ENCODE results near the gene PPM1L.
A peak's percentile ranks its signal among the peaks of the same experiment; 100 is the strongest.
"Not testable (repeated sequence)": the region's sequence is repeated elsewhere in the genome, so short reads cannot be mapped to it uniquely, and the experiment has no call there.

Gene PPM1L

GRCh38 chr3:160755776-160756304 lies at the start of gene PPM1L:
Gene PPM1L, plus strand, starts transcription at chr3:160756231.
- DNase-seq (ENCODE audit: low read depth) = peak; percentile 40

- no peak for DNase-seq (ENCODE audit: low read depth)
These were observed 48.7 kb upstream of the PPM1L start for GRCh38 chr3:160707187-160707794.

GRCh38 chr3:160709477-160710182 lies 46.4 kb upstream of the PPM1L start:
- no peak for DNase-seq (ENCODE audit: low read depth)

- DNase-seq (ENCODE audit: low read depth) = not testable (repeated sequence)
These were observed 42.9 kb upstream of the PPM1L start for GRCh38 chr3:160713144-160713543.

GRCh38 chr3:160719710-160720109 lies 36.3 kb upstream of the PPM1L start:
- DNase-seq (ENCODE audit: low read depth) = no peak

GRCh38 chr3:160720123-160720746 lies 35.8 kb upstream of the PPM1L start:
- no peak for DNase-seq (ENCODE audit: low read depth)

GRCh38 chr3:160722331-160722730 lies 33.7 kb upstream of the PPM1L start:
- DNase-seq (ENCODE audit: low read depth) = no peak

- DNase-seq (ENCODE audit: low read depth) = no peak
These were observed 30.7 kb upstream of the PPM1L start for GRCh38 chr3:160725338-160725737.

- no peak for DNase-seq (ENCODE audit: low read depth)
These were observed 20.2 kb upstream of the PPM1L start for GRCh38 chr3:160735826-160736225.

- DNase-seq (ENCODE audit: low read depth) = no peak
These were observed 18.0 kb upstream of the PPM1L start for GRCh38 chr3:160738048-160738447.

- no peak for DNase-seq (ENCODE audit: low read depth)
These were observed 17.0 kb upstream of the PPM1L start for GRCh38 chr3:160739079-160739478.

GRCh38 chr3:160746976-160747375 lies 9.1 kb upstream of the PPM1L start:
- no peak for DNase-seq (ENCODE audit: low read depth)

GRCh38 chr3:160747422-160747821 lies 8.6 kb upstream of the PPM1L start:
- no peak for DNase-seq (ENCODE audit: low read depth)

GRCh38 chr3:160748231-160748630 lies 7.8 kb upstream of the PPM1L start:
- no peak for DNase-seq (ENCODE audit: low read depth)

GRCh38 chr3:160748787-160749186 lies 7.2 kb upstream of the PPM1L start:
- DNase-seq (ENCODE audit: low read depth) = no peak

- DNase-seq (ENCODE audit: low read depth) = no peak
These were observed 2.1 kb upstream of the PPM1L start for GRCh38 chr3:160753953-160754352.

- no peak for DNase-seq (ENCODE audit: low read depth)
These were observed 1.6 kb upstream of the PPM1L start for GRCh38 chr3:160754371-160754854.

- DNase-seq (ENCODE audit: low read depth) = peak; percentile 85
These were observed 930 bp upstream of the PPM1L start for GRCh38 chr3:160754855-160755747.

GRCh38 chr3:160757233-160758106 lies 1.4 kb downstream of the PPM1L start:
- no peak for DNase-seq (ENCODE audit: low read depth)

GRCh38 chr3:160758929-160759577 lies 3.0 kb downstream of the PPM1L start:
- DNase-seq (ENCODE audit: low read depth) = no peak

Measured in activated T-helper 1 cell treated with Interleukin-2 at 50 U/mL for 16 hours (primary cell).